ENCODE results near the gene VPS13D.

DNA sequence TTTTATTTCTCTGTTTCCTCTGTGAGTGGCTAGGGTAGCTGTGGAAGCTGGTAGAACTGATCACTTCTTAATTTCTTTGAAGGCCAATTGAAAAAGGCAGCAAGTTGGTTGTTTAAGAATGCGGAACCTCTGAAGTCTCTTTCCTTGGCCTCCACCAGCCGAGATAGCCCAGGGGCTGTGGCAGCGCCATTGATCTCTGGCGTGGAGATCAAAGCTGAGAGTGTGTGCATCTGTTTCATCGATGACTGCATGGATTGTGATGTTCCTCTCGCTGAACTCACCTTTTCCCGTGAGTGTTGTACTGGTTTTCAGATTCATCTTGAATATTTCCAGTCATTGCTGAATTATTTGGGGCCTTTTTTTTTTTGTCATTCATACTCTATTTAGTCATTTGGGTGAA is 97.7 kb downstream of the VPS13D start:
- TF ChIP-seq, protein P1, sequence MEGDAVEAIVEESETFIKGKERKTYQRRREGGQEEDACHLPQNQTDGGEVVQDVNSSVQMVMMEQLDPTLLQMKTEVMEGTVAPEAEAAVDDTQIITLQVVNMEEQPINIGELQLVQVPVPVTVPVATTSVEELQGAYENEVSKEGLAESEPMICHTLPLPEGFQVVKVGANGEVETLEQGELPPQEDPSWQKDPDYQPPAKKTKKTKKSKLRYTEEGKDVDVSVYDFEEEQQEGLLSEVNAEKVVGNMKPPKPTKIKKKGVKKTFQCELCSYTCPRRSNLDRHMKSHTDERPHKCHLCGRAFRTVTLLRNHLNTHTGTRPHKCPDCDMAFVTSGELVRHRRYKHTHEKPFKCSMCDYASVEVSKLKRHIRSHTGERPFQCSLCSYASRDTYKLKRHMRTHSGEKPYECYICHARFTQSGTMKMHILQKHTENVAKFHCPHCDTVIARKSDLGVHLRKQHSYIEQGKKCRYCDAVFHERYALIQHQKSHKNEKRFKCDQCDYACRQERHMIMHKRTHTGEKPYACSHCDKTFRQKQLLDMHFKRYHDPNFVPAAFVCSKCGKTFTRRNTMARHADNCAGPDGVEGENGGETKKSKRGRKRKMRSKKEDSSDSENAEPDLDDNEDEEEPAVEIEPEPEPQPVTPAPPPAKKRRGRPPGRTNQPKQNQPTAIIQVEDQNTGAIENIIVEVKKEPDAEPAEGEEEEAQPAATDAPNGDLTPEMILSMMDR (IDR thresholded peaks at IDR 0.05; ENCODE audit: low read length): no peak
- TF ChIP-seq EZH2 (IDR thresholded peaks at IDR 0.05; ENCODE audit: borderline replicate concordance, low read length): no peak
